GM21723 (cell line): ENCODE data around the gene SFMBT1.
"Not testable (repeated sequence)": the region's sequence is repeated elsewhere in the genome, so short reads cannot be mapped to it uniquely, and the experiment has no call there.

Source experiments
- ATAC-seq: cut with Tn5 transposase; IDR thresholded peaks from one replicate; pipeline ENCODE4 v1.9.1; 2021; ENCODE audit warnings: mild to moderate bottlenecking, moderate library complexity; ENCODE audit not compliant: unreplicated experiment

SFMBT1 gene

GRCh38 chr3:53073553-53074365 is 27.9 kb upstream of the SFMBT1 start:
- ATAC-seq: no peak

GRCh38 chr3:53072653-53073552 is 27.0 kb upstream of the SFMBT1 start:
- peak; percentile 92 for ATAC-seq

DNA sequence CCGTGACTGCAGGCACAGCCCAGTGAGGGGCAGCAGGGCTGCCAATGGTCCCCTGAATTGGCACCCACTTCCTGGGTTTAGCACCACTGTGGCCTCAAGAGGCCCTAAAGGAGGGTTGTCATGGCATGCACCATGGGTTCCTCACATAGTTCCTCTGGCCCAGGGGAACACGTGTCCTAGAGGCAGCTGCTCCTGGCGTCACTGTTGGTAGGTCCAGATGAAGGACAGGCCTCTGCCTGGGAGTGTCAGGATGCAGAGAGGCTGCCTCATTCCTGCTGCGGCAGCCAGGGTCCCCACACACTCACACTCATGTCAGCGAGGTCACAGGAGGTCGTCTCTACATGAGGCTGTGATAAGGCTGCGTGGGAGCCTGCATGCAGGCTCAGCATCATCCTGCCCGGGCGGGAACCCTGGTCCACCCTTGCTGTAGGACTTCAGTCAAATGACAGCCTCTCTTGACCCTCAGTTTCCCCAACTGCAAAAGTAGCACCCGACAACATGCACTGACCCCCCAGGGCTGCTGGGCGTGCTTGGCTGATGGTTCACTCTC is 26.1 kb upstream of the SFMBT1 start:
- ATAC-seq: no peak

DNA sequence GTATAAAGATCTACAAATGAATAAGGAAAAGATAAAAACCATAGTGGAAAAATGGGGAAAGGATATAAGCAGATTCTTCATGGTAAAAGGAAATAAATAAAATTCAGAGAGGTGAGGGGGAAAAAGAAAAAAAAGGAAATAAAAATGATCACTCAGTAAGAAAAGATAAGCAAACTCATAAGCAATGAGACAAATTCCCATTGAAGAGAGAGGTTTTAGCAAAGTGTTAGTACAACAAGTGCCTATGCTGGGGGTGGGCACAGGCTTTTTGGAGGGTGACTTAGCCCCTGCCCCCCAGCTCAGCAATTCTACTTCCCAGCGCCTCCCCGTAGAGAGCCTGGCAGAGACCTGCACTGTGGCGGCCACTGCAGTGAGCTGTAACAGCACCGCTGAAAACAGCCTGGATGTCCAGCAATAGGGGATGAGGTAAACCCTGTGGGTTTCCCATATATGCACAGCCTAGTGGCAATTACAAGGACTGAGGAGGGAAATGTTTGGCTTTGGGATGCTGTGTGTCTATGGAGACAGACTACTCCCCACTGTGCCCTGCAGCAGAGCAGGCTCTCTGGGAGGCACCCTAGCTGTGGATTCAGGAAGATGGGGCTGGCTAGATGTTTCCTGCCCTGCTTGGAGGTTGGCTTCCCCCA is 23.7 kb upstream of the SFMBT1 start:
- no peak for ATAC-seq

DNA sequence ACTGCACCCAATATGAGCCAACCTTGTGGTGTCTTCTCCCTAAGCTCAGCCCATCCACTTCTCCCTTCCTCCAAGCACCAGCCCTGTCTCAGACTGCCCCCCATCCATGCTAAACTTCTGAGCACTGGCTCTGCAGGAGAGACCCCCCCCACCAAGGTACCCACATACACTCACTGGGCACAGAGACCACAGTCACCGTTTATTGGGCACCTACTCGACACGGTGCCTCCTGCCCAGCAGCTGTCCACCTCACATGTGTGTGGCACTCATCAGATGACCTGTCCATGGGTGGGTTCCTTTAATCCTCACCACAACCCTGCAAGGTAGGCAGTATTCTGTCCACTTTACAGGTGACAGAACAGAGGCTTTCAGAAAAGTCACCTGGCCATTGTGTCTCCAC is 22.3 kb upstream of the SFMBT1 start:
- ATAC-seq: no peak

DNA sequence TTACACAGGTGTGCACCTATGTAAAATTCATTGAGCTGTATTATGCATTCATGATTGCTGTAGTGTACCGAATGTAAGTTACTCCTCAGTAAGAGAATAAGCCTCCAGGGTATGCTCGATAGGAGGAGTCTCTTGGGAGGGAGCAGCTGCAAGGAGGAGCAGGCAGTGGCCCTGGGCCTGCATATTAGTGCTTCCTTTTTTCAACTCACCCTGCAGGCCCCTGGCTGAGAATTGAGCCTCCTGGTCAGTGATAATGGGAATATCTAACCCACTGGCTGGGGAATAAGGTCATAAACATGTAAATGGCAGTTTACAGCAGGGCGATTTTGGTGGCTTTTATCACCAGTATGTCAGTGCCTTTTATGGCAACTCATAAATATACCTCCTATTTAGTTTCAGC is 21.7 kb upstream of the SFMBT1 start:
- no peak for ATAC-seq

GRCh38 chr3:53065841-53066480 is 20.1 kb upstream of the SFMBT1 start:
- no peak for ATAC-seq

- no peak for ATAC-seq
Observed at GRCh38 chr3:53062905-53063304, 17.0 kb upstream of the SFMBT1 start.

DNA sequence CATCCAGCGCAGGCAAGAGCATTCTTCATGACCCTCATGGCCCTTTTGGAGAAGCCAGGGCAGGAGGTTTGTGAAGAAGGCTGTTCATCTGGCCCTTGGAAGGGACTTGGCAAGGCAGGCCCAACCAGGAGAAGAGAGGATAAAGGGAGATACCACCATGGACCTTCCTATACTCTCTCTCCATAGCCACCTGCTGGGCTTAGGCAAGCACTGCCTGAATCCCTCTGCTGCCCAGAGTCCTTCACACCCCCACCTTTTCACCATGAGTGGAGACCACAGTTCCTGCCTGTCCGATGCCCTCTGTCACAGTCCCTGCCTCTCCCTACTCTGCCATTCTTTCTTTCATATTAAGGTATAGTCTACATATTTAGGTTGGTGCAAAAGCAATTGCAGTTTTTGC is 10.6 kb upstream of the SFMBT1 start:
- no peak for ATAC-seq

DNA sequence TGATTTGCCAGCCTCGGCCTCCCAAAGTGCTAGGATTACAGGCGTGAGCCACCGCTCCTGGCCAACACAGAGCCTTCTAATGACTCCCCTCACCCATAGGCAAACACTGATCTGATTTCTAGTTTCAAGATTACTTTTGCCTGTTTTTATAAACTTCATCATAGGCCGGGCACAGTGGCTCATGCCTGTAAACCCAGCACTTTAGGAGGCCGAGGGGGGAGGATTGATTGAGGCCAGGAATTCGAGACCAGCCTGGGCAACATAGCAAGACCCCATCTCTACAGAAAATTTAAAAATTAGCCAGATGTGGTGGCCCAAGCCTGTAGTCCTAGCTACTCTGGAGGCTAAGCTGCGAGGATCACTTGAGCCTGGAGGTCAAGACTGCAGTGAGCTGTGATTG is 8.4 kb upstream of the SFMBT1 start:
- not testable (repeated sequence) for ATAC-seq

DNA sequence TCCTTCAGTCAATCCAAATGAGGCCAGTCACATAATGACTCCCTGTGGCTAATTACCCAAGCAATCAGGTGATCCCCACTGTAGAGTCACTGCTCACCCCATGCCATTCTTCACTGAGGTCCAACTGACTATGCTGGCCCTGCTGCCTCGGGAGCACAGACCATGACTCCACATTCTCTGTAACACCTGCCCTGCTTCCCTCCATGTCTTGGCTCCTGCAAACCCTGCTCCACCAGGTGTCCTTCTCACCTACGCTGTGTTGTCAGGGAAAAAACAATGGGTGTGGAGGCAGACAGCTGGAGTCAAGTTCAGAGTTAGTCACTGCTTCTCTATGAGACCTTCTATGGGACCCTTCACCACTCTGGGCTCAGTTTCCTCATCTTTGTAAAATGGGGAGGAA is 6.1 kb upstream of the SFMBT1 start:
- no peak for ATAC-seq

GRCh38 chr3:53049987-53050386 is 4.1 kb upstream of the SFMBT1 start:
- no peak for ATAC-seq

- ATAC-seq: peak; percentile 45
Observed at GRCh38 chr3:53046171-53047170, 598 bp upstream of the SFMBT1 start.

DNA sequence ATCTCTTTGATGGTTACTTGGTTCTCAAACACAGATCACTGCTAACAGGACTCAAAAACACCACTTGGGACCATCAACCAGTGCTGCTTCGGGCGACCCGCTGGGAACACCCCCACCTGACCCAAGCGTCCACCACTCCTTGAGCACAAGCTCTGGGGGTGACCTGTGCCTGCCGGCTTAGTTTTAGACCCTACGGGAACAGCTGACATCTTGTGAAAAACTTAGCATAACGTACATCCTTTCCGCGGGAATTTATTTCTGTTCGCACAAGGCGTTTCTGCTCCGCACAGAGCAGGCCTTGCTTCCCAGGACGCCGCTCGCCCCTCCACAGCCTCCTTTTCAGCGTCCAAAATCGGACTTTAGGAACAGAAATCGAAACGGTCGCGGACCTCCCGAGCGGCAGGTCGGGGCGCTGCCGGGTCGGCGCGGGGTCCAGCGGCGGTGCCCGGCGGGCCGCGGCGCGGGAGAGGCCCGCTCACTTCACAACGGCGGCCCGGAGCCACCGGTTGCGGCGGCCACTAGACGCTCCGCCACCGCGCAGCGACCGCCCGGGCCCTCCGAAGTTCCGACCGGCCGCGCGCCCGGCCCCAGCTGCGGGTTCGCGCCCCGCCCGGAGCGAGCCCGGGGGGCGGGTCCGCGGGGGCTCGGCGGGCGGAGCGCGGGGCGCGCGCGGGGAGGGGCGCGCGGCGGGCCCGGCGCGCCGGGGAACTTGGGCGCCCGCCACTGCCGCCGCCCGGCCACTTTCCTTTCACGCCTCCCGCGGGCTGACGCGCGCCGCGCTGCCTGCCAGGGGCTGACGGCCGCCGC is 959 bp downstream of the SFMBT1 start:
- peak; percentile 29 for ATAC-seq

DNA sequence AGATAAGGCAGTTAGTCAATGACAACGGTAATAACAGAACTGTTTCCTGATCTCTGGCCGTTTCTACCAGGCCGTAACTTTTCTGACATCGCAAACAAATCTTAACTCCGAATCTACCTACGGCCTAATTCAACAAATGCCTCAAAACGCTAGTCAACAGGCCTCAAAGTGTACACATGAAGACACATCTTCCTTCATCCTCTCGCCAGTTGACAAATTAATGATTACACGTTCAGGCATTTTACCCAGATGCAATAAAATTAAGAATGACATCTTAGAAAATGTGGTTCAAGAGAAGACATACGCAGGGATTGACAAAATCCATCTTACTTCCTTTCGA is 1.5 kb downstream of the SFMBT1 start:
- no peak for ATAC-seq

GRCh38 chr3:53043738-53044137 is 2.1 kb downstream of the SFMBT1 start:
- no peak for ATAC-seq

DNA sequence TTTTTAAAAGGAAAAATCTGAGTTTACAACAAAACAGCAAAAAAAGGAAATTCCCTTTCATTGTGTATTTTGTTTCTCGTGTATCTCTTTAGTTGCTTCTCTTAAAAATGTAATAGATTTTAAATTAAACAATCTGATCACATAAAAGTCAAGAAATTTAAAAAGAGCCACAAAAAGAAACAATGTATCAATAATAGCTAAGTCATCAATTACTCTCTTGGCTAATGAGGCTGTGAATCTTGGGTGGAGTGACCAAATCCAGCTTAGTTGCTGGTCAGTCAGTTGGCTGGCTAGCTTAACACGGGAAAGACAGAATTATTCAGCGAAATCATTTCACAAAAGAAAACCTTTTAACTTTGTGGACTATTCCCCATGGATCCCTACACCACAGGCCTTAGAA is 3.2 kb downstream of the SFMBT1 start:
- ATAC-seq: no peak

DNA sequence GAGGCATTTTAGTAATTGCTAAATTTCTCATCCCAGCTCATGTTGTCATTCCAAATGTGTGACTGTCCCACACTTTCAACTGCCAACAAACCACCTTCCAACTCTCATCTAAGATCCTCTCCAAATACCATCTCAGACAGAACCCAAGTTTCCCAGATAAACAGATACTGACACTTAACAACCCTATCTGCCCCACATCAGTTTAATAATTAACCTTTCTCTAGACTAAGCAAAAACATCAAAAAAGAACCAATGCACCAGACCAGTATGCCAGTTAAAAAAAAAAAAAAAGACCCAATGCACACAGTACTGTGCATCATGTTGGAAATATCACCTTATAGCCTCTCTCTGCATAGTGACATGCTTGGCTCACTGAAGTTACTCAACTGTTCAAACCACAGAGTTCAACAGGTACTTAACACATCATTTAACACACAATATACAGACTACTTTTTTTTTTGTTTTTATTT is 5.5 kb downstream of the SFMBT1 start:
- no peak for ATAC-seq

- ATAC-seq: no peak
Observed at GRCh38 chr3:53039376-53039752, 6.5 kb downstream of the SFMBT1 start.
